HG03103 (cell line): Measurements from ENCODE around the gene USP15.
"Not testable (repeated sequence)": the region's sequence is repeated elsewhere in the genome, so short reads cannot be mapped to it uniquely, and the experiment has no call there.

Source experiments
- ATAC-seq: cut with Tn5 transposase; IDR thresholded peaks from one replicate; pipeline ENCODE4 v1.9.1; 2021; ENCODE audit warnings: low read depth; ENCODE audit not compliant: unreplicated experiment

USP15 gene

DNA sequence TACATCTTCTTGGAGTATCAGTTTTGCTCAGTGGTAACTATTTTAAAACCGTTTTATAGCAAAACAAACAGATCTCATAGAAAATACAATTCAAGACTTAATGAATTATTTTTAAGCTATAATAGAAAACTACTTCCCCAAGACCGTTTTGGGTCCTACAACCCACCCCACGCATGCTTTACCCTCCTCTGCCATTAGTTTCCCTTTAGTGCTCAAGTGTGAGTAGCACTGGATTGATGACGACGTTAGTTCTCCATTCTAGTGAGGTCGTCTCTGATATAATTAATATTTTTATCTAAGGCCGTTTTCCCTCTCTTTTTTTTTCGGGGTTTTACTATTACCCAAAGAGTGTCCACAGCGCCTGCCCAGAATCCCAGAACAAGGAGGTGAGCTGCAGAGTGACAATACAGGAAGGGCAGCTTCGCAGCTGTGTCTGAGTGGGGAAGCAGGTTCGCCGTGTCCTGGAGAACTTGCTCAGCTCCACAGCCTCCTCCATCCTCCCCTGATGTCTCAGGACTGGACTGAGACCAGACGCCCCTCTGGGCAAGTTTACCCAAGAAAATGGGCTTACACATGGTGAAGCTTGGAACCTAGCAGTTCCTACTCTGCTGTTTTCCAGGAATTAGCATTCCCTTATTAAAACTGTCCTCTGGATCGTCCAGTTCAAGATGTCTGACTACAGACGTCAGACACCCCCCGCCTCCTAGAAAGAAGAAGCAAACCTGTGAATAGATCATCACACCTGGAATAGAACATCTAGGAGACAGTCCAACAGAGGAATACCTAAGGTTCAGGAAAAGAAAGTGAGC lies 174.5 kb downstream of the USP15 start:
- ATAC-seq, result no peak

DNA sequence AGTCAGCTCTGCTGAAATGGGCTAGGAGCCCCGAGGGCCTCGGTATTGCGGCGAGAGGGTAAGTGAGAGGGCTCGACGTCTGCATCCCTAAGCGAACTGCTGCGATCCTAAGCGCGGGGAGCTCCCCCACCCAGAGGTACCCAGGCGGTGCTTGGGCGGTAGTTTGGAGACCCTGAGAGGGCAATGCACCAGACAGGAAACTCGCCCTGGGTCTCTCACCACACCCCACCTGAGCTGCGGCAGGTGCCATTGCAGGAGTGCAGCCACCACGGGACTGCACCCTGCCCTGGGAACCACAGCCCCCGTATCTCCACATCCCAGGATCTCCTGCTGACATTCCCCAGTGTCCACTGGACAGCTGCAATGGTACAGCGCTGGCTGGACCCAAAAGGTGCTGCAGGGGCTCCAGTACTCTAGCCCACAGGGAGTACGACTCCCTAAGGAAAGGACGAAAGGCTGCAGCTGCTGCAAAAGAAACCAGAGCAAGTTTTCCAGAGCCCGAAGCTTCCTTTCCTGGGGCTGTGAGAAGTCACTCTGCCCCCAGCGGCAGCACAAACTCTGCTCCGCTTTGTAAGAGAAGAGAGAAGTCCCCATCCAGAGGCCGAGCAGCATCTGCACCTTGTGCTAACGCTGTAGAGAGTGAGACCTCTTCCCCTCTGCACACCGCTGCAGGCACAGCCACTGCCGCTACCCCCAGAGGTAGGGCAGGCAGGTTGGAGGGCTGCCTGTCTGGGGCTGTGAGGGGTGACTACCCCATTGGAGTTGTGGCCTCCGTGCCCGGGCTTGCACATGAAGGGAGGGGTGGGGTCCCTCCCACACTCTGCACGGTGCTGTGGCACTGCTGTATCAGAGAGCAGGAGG lies 175.3 kb downstream of the USP15 start:
- peak; percentile 78 for ATAC-seq

DNA sequence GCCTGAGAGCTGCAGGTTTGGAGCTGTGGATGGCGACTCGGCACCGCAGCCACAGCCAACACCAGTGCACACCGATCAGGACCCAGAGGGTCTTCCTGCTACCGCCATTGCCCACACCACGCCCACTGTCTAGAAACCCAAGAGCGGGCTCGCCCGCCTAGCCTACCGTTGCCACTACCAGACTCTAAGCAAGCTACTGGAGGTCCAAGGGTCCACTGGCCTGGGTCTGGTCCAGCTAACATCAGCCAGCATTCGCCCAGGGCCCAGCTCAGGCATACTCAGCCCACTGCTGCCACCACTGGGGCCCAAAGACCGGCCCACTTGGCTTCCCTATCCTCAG lies 175.9 kb downstream of the USP15 start:
- ATAC-seq, result no peak

DNA sequence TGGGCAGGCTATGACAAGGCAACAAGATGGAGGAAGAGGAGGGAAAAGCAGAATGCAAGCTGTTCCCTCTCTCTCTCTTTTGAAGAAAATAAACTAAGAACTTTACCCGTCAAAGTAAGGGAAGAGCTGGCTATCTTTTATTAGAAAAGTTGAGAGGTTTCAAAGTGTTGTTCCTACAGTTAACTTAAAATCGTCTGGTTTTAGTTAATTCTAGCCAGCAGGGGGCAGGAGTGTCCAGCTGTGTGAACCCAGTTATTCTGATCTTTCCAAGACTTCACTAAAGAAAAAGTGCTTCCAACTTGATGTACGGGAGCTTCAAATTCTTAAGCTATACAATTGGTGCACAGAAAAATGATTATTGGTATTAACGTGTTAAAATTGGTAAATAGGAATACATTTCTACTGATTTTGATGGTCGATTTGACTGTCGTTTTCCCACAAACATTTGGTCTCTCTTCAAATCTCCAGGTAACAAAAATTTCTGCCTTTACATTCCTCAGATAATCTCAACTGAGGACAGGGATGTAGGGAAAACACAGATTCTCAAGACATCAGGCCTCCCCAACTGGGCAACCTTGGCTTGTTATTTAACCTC lies 178.0 kb downstream of the USP15 start:
- ATAC-seq, result no peak

DNA sequence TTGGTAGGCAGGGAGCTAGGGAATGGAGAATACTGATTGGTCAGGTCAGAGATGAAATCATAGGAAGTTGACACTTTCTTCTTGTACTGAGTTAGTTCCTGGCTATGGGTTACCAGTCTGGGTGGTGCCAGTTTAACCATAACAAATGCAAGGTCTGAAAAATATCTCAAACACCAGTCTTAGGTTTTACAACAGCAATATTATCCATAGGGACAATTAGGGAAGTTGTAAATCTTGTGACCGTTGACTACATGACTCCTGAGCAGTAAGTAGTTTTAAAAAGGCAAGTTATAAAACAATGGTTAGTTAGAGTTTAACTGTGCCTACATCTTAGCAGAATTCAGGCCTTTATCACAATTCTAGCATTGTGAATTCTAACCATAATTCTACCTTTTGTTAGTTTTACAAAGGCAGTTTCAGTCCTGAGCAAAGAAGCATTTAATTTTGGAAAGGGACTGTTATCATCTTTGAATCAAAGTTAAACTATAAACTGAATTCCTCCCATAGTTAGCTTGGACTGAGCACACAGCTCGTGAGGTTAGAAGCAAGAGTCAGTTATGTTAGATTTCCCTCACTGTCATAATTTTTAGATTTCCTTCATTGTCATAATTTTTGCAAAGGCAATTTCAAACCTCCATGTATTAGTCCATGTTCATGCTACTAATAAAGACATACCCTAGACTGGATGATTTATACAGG lies 186.7 kb downstream of the USP15 start:
- no peak for ATAC-seq

DNA sequence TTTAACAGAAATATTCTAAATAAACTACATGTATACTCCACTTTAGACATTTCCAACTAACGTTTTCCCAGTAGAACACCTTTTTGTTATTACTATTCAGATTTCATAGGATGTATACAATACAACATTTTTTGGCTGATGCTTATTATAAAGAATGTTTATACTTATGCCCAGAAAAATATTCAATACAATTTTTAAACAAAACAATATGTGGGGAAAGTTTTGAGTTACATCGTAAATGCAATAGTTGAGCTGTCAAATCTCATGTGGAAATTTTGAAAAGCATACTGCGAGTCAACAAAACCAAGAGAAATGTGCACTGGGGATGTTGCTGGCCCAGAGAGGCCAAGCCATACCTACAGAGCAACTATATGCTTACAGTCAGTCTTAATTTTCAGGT lies 188.2 kb downstream of the USP15 start:
- no peak for ATAC-seq

DNA sequence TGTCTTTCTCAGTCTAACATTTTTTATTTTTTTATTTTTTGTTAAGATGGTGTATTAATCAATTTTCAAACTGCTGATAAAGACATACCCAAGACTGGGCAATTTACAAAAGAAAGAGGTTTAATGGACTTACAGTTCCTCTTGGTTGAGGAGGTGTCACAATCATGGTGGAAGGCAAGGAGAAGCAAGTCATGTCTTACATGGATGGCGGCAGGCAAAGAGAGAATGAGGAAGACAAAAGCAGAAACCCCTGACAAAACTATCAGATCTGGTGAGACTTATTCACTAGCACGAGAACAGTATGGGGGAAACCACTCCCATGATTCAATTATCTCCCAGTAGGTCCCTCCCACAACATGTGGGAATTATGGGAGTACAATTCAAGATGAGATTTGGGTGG lies 195.2 kb downstream of the USP15 start:
- ATAC-seq, result not testable (repeated sequence)

DNA sequence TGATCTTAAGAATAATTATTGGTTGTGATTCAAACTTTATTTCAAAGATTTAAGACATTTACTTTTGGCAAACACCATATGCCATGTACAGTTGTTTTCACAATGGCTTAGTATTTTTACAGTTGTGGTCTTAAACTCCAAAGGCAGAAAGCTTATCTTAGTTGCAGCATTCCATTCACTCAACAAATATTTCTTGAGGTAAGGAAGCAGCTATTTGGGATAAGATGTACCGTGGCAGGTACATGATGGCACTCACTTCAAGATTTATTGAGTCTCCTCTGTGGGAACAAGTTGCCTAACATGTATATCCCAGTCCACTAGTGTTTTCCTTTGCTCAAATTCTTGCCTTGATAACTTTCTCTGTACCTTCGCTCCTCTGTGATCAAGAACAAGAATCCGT lies 198.4 kb downstream of the USP15 start:
- no peak for ATAC-seq

DNA sequence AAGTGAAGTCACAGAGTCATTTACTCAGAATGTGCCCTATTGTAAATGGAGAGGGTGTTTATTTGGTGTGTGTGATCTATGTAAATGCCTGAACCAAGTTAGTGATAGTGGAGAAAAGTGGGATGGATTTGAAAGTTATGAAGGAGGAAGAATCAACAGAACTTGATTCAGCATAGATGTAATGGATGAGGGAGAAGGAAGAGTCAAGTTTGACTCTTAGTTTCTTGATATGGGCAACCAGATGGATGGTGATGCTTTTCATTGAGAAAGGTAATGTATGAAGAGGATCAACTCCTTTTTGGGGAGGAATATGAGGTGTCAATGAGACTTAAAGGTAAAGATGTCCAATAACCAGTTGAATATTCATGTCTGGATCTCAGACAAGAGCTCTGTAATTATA lies 199.8 kb downstream of the USP15 start:
- no peak for ATAC-seq

DNA sequence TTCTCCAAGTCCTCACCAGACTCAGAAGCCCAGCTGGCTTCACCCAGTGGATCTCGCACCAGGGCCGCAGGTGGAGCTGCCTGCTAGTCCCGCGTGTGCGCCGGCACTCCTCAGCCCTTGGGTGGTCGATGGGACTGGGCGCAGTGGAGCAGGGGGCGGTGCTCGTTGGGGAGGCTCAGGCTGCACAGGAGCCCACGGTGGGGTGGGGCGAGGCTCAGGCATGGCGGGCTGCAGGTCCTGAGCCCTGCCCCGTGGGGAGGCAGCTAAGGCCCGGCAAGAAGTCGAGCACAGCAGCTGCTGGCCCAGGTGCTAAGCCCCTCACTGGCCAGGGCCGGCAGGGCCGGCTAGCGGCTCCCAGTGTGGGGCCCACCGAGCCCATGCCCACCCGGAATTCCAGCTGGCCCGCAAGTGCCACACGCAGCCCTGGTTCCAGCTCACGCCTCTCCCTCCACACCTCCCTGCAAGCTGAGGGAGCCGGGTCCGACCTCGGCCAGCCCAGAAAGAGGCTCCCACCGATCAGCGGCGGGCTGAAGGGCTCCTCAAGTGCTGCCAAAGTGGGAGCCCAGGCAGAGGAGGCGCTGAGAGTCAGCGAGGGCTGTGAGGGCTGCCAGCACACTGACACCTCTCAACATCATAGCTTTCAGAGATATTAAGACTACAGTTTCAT lies 201.1 kb downstream of the USP15 start:
- ATAC-seq, result not testable (repeated sequence)

DNA sequence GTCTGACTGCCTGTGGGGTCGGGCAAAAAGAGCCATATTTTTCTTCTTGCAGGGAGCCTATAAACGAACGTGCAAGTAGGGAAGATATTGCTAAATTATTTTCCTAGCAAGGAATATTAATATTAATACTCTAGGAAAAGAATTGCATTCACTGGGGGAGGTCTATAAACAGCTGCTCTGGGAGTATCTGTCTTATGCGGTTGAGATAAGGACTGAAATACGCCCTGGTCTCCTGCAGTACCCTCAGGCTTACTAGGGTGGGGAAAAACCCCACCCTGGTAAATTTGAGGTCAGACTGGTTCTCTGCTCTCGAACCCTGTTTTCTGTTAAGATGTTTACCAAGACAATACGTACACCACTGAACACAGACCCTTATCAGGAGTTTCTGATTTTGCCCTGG lies 203.0 kb downstream of the USP15 start:
- ATAC-seq, result not testable (repeated sequence)
